ENCODE results near the gene IFNA10.
A peak's percentile ranks its signal among the peaks of the same experiment; 100 is the strongest.
"Not testable (repeated sequence)": the region's sequence is repeated elsewhere in the genome, so short reads cannot be mapped to it uniquely, and the experiment has no call there.

IFNA10 gene

GRCh38 chr9:21207043-21207442 is at the start of gene IFNA10:
IFNA10 (minus strand) TSS chr9:21207143; CDS start chr9:21207097, 46 bp downstream.
- not testable (repeated sequence) for DNase-seq

GRCh38 chr9:21255538-21256212 is 48.7 kb upstream of the IFNA10 start:
- DNase-seq: no peak

GRCh38 chr9:21252721-21253547 is 46.0 kb upstream of the IFNA10 start:
- peak; percentile 67 for DNase-seq

- no peak for DNase-seq
These were observed 44.7 kb upstream of the IFNA10 start for GRCh38 chr9:21251638-21252037.

DNA sequence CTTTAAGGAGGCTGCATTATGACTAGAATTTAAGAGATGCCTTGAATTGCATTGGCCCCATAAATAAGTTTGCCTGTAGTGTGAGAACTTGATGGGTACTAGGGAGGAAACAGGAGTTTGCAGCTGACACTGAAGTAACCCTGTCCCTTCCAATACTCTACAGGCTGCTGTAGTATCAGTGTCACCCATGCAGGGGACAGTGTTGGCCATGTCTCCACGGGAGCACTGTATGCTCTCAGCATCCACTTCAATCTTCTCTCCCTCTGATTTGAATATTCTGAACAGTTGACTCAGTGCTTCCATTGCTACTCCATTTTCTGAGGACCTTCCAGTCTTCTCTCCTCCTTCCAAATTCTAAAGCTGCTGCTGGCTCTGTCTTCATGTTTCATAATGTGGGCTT is 44.2 kb upstream of the IFNA10 start:
- no peak for DNase-seq

GRCh38 chr9:21244836-21245235 is 37.9 kb upstream of the IFNA10 start:
- DNase-seq: no peak

DNA sequence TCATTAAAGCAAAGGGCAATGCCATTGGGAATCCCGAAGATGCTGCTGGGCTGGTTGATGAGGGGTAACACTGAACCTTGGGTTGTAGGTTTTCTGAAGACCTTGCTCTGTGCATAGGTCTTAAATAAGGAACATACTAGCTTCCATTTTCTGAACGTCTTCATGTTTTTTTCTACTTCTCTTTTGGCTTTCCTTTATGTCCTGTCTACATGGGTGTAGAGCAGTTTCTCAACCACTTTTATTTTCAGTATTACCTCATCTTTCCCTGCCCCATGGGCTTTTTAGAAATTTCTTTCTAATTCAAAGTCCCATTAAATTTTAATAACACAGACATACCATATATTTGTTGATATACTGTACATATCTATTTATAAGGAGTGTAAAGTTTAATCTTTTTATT is 33.0 kb upstream of the IFNA10 start, which contains the start of gene IFNA14:
Gene IFNA14 (minus strand): TSS at position 95 of the 400 bp plus-strand sequence. CDS start 70 bp downstream, at position 25.
- DNase-seq: no peak

GRCh38 chr9:21236360-21236714 is 29.4 kb upstream of the IFNA10 start:
- DNase-seq: not testable (repeated sequence)

- DNase-seq: not testable (repeated sequence)
These were observed 28.8 kb upstream of the IFNA10 start for GRCh38 chr9:21235468-21236359.

DNA sequence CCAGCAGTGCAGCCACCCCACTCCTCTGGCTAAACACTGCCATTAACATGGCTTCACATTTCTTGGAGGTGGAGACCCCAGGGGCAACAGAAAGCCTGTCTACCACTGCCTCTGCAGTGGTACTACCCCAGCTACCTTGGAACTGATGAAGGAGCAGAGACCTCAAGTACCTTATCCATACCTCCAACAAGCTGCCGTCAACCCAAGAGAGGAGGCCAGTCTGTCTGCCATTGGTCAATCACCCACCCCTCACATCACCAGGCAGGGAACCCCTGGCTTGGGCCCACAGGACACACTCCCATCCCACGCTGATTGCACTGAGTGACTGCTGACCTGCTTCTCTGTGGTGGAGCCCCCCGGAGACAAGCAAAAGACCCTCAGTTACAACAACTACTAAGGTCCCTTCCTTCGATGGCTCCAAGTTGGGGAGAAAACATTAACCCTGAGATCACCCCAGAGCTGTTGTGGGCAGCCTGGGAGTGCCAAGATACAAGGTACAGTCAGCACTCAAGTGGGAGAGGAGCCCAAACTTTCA is 27.3 kb upstream of the IFNA10 start:
- DNase-seq: no peak

GRCh38 chr9:21233258-21233657 is 26.3 kb upstream of the IFNA10 start:
- DNase-seq: no peak

DNA sequence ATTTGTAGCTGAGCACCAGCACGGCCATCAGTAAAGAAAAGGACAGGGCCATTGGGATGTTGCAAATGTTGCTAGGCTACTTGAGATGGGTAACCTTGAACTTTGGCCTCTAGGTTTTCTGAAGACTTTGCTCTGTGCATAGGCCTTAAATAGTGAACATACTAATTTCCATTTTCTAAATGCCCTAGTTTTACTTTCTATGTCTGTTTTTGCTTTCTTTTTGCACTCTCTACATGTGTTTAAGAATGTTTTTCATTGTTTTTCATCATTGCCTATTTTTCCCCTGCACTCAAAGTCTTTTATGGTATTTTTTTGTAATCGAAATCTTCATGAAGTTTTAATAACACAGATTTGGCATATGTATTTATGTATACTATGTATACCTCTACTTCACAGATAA is 21.2 kb upstream of the IFNA10 start, which contains the start of gene IFNA17:
Gene IFNA17 (minus strand): TSS at position 101 of the 400 bp plus-strand sequence. CDS start 49 bp downstream, at position 52.
- DNase-seq: no peak

DNA sequence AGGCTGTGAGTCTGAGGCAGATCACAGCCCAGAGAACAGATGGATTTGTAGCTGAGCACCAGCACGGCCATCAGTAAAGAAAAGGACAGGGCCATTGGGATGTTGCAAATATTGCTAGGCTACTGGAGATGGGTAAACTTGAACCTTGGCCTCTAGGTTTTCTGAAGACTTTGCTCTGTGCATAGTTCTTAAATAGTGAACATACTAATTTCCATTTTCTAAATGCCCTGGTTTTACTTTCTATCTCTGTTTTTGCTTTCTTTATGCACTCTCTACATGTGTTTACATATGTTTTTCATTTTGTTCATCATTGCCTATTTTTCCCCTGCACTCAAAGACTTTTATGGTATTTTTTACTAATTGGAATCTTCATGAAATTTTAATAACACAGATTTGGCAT is 10.3 kb upstream of the IFNA10 start, which contains the start of gene IFNA16:
Gene IFNA16 (minus strand): TSS at position 101 of the 400 bp plus-strand sequence. CDS start 6 bp downstream, at position 95.
- not testable (repeated sequence) for DNase-seq

DNA sequence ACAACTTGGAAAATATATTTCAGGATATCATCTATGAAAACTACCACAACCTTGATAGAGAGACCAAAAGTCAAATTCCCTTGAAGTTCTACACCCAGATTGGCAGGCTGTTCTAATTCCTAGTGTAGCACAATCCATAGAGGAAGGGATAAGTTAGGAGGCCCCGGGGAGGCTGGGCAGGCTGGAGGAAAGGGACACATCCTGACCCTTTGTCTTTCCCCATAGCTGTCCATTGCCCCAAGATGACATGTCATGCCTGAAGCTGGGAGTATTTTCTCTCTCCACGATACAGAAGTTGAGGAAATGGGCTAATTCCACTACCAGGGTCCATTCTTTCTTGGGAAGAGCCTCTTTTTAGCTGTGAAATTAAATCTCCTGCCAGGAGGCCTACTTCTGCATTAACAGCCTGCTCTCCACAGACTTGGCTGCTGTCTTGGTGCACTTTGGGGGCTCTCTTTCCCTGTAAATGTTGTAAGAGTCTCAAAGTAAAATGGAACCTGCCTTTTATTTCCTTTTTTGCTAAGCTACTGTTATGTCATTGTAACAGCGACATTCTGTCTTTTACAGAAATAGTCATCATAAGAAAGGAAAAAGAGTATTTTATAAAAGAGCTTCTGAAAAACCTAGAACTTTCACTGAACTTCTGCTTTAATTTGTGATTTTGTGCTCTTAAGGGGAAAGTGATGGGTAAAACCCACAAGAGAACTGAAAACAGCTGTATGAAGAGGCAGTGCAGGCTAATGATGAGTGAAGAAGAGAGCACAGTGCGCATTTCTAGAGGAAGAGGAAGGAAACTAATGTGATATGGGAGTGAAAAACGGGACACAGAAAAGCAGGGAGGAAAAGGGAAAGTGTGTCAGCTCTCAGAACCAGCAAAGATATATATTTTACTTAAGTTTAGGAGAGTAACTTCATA is 6.7 kb upstream of the IFNA10 start:
- not testable (repeated sequence) for DNase-seq

DNA sequence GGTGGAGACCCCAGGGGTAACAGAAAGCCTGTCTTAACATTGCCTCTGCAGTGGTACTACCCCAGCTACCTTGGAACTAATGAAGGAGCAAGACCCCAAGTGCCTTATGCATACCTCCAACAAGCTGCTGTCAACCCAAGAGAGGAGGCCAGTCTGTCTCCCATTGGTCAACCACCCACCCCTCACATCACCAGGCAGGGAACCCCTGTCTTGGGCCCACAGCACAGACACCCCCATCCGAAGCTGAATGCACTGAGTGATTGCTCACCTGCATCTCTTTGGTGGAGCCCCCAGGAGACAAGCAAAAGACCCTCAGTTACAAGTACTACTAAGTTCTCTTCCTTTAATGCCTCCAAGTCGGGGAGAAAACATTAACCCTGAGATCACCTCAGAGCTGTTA is 5.2 kb upstream of the IFNA10 start:
- DNase-seq: not testable (repeated sequence)

DNA sequence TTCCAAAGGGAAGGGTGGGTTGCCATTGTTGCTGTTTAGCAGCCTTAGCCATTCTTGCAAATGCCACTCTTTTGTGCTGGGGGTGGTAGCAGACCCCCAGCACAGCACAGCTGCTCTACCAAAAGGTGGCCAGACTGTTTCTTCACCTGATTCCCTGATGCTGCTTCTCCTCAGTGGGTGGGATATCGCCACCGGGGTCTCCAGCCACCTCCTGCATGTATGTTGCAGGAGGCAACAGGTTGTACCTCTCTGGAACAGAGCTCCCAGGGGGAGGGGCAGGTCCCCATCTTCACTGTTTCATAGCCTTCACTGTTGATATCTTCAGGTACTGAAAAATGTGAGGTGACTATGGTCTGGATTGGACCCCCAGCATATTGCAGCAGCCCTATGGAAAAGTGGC is 3.8 kb upstream of the IFNA10 start:
- DNase-seq: not testable (repeated sequence)

- no peak for DNase-seq
These were observed 3.4 kb upstream of the IFNA10 start for GRCh38 chr9:21210311-21210710.

GRCh38 chr9:21205204-21205603 is 1.7 kb downstream of the IFNA10 start:
- no peak for DNase-seq

DNA sequence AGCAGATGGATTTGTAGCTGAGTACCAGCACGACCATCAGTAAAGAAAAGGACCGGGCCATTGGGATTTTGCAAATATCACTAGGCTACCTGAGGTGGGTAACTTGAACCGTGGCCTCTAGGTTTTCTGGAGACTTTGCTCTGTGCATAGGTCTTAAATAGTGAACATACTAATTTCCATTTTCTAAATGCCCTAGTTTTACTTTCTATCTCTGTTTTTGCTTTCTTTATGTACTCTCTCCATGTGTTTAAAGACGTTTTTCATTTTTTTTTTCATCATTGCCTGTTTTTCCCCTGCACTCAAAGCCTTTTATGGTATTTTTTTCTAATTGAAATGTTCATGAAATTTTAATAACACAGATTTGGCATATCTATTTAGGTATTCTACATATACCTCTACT is 4.8 kb downstream of the IFNA10 start, which contains the start of gene IFNA7:
Gene IFNA7 (minus strand): TSS at position 101 of the 400 bp plus-strand sequence. CDS start 40 bp downstream, at position 61.
- DNase-seq: not testable (repeated sequence)

DNA sequence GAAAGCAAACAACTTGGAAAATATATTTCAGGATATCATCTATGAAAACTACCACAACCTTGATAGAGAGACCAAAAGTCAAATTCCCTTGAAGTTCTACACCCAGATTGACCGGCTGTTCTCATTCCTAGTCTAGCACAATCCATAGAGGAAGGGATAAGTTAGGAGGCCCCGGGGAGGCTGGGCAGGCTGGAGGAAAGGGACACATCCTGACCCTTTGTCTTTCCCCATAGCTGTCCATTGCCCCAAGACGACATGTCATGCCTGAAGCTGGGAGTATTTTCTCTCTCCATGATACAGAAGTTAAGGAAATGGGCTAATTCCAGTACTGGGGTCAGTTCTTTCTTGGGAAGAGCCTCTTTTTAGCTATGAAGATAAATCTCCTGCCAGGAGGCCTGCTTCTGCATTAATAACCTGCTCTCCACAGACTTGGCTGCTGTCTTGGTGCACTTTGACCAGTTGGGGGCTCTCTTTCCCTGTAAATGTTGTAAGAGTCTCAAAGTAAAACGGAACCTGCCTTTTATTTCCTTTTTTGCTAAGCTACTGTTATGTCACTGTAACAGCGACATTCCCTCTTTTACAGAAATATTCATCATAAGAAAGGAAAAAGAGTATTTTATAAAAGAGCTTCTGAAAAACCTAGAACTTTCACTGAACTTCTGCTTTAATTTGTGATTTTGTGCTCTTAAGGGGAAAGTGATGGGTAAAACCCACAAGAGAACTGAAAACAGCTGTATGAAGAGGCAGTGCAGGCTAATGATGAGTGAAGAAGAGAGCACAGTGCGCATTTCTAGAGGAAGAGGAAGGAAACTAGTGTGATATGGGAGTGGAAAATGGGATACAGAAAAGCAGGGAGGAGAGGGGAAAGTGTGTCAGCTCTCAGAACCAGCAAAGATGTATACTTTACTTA is 11.8 kb downstream of the IFNA10 start:
- not testable (repeated sequence) for DNase-seq
